HEK293 (cell line): Measurements from ENCODE around the gene CSF1.

ENCODE experiments used
- ZBTB1 ChIP-seq: fragments of 450-650 bp; formaldehyde crosslinking; IDR thresholded peaks from 2 replicates; pipeline ENCODE4 v1.5.1; 2016; ENCODE audit warnings: missing biosample characterization, missing genetic modification characterization
- ZBTB8A ChIP-seq: fragments of 450-650 bp; formaldehyde crosslinking; IDR thresholded peaks from 2 replicates; pipeline ENCODE4 v1.5.1; 2016; ENCODE audit warnings: missing biosample characterization, missing genetic modification characterization
- ZNF274 ChIP-seq, 2 experiments: fragments of 200-500 bp in 1 of 2; fragments of 450-650 bp in 1 of 2; sonication (Bioruptor generic) in 1 of 2; formaldehyde crosslinking in 1 of 2; IDR thresholded peaks; 2 replicates each; pipeline versions ENCODE4 v1.5.1 to v1.6.1; 2014 to 2016; ENCODE audit warnings: borderline replicate concordance in 1 of 2, inconsistent platforms in 1 of 2, low read length in 1 of 2, missing biosample characterization in 1 of 2, missing genetic modification characterization in 1 of 2
- ZNF292 ChIP-seq: fragments of 450-650 bp; formaldehyde crosslinking; IDR thresholded peaks from 2 replicates; pipeline ENCODE4 v1.5.1; 2016; ENCODE audit warnings: low read depth, missing biosample characterization, missing genetic modification characterization, borderline replicate concordance
- ZNF391 ChIP-seq: fragments of 450-650 bp; formaldehyde crosslinking; IDR thresholded peaks from 2 replicates; pipeline ENCODE4 v1.5.1; 2016; ENCODE audit warnings: low read depth, missing biosample characterization, missing genetic modification characterization, borderline replicate concordance
- ZNF596 ChIP-seq: fragments of 450-650 bp; IDR thresholded peaks from 2 replicates; pipeline ENCODE4 v1.5.0; 2018; ENCODE audit warnings: missing biosample characterization, mild to moderate bottlenecking, missing genetic modification characterization, moderate library complexity
- ZNF623 ChIP-seq: fragments of 450-650 bp; formaldehyde crosslinking; IDR thresholded peaks from 2 replicates; pipeline ENCODE4 v1.5.1; 2016; ENCODE audit warnings: missing biosample characterization, missing genetic modification characterization
- ZSCAN23 ChIP-seq: fragments of 450-650 bp; formaldehyde crosslinking; IDR thresholded peaks from 2 replicates; pipeline ENCODE4 v1.5.1; 2016; ENCODE audit warnings: missing biosample characterization, missing genetic modification characterization
- TF ChIP-seq, protein P1 (sequence below): fragments of 450-650 bp; formaldehyde crosslinking; IDR thresholded peaks from 2 replicates; pipeline ENCODE4 v1.5.1; 2017; ENCODE audit warnings: missing biosample characterization, missing genetic modification characterization
- TF ChIP-seq, protein P2 (sequence below): fragments of 450-650 bp; formaldehyde crosslinking; IDR thresholded peaks from 2 replicates; pipeline ENCODE4 v1.5.1; 2016; ENCODE audit warnings: missing biosample characterization, missing genetic modification characterization
- TF ChIP-seq, protein P3 (sequence below): fragments of 450-650 bp; formaldehyde crosslinking; IDR thresholded peaks from 2 replicates; pipeline ENCODE4 v1.5.1; 2016; ENCODE audit warnings: missing biosample characterization, missing genetic modification characterization

DNA sequence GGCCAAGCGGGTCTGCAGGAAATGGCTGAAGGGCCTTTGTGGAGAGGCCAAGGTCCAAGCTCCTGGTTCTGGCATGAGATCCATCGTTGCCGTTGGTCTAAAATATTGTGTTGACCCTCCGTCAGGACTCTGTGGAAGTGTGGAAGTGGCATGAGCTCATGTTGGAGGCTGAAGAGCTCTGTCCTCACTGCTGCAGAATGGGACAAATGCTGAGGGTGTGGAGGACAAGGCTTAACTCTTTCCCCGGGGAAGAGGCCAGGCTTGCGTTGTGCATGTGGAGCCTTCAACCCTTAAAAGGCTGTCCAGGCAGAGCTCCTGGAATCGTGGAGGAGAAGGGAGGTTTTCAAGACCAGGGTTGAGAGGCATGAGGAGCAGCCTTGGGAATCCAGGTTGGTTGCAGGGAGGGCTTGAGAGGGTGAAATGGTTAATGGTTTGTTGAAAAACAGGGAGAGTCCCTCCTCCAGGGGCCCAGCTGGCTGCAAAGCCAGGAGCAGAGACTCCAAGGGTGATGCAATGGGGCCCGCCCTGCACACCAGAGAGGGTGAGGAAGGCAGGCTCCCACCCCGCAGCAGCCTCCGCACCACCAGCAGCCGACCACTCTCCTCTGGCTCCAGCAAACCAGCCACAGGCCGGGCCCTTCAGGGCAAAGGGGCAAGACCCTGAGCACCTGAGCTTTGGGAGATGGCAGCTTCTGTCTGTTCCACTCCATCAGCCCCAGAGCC is 67.2 kb downstream of the CSF1 start:
- TF ChIP-seq, protein P1, sequence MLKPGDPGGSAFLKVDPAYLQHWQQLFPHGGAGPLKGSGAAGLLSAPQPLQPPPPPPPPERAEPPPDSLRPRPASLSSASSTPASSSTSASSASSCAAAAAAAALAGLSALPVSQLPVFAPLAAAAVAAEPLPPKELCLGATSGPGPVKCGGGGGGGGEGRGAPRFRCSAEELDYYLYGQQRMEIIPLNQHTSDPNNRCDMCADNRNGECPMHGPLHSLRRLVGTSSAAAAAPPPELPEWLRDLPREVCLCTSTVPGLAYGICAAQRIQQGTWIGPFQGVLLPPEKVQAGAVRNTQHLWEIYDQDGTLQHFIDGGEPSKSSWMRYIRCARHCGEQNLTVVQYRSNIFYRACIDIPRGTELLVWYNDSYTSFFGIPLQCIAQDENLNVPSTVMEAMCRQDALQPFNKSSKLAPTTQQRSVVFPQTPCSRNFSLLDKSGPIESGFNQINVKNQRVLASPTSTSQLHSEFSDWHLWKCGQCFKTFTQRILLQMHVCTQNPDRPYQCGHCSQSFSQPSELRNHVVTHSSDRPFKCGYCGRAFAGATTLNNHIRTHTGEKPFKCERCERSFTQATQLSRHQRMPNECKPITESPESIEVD (tag by site-specific recombination) = no peak
- TF ChIP-seq, protein P2, sequence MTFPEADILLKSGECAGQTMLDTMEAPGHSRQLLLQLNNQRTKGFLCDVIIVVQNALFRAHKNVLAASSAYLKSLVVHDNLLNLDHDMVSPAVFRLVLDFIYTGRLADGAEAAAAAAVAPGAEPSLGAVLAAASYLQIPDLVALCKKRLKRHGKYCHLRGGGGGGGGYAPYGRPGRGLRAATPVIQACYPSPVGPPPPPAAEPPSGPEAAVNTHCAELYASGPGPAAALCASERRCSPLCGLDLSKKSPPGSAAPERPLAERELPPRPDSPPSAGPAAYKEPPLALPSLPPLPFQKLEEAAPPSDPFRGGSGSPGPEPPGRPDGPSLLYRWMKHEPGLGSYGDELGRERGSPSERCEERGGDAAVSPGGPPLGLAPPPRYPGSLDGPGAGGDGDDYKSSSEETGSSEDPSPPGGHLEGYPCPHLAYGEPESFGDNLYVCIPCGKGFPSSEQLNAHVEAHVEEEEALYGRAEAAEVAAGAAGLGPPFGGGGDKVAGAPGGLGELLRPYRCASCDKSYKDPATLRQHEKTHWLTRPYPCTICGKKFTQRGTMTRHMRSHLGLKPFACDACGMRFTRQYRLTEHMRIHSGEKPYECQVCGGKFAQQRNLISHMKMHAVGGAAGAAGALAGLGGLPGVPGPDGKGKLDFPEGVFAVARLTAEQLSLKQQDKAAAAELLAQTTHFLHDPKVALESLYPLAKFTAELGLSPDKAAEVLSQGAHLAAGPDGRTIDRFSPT = no peak
- TF ChIP-seq ZNF596 = no peak
- no peak for TF ChIP-seq ZBTB8A (tag by site-specific recombination)
- no peak for TF ChIP-seq ZNF391 (tag by site-specific recombination)
- TF ChIP-seq, protein P3, sequence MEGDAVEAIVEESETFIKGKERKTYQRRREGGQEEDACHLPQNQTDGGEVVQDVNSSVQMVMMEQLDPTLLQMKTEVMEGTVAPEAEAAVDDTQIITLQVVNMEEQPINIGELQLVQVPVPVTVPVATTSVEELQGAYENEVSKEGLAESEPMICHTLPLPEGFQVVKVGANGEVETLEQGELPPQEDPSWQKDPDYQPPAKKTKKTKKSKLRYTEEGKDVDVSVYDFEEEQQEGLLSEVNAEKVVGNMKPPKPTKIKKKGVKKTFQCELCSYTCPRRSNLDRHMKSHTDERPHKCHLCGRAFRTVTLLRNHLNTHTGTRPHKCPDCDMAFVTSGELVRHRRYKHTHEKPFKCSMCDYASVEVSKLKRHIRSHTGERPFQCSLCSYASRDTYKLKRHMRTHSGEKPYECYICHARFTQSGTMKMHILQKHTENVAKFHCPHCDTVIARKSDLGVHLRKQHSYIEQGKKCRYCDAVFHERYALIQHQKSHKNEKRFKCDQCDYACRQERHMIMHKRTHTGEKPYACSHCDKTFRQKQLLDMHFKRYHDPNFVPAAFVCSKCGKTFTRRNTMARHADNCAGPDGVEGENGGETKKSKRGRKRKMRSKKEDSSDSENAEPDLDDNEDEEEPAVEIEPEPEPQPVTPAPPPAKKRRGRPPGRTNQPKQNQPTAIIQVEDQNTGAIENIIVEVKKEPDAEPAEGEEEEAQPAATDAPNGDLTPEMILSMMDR (tag by site-specific recombination) = no peak
- no peak for TF ChIP-seq ZNF623
- TF ChIP-seq ZSCAN23 (tag by site-specific recombination) = no peak
- TF ChIP-seq ZBTB1 = no peak
- no peak for TF ChIP-seq ZNF292 (tag by site-specific recombination)
- TF ChIP-seq ZNF274 (IDR thresholded peaks at IDR 0.05; ENCODE audit: low read length) = no peak
- no peak for TF ChIP-seq ZNF274 (tag by site-specific recombination; IDR thresholded peaks at IDR 0.05; ENCODE audit: borderline replicate concordance)
